ENCODE results near the gene TTLL8. TPM values are rescaled to one million over a fixed set of nuclear protein-coding genes. Genes with fewer than 3 reads are reported as not detected.

Gene TTLL8
- total RNA-seq, 1 experiment from 2014 or later: not detected

- Mint-ChIP-seq H3K4me1 (peaks cover 9% of the 10 kb centered on the region), H3K9me3 (no peaks in the 10 kb centered on the region), H3K27ac (no peak overlapping the region), H3K27me3 (ENCODE audit: low read depth) (peaks cover 30% of the 10 kb centered on the region), H3K4me3 (no peak overlapping the region), H3K36me3 (no peaks in the 10 kb centered on the region)
- DNase-seq (ENCODE audit: low spot score) (no peak), ATAC-seq (no peak)
- TF ChIP-seq HMGA2 (CRISPR knock-in tag; IDR thresholded peaks at IDR 0.05) (no peak), USF1 (CRISPR knock-in tag; IDR thresholded peaks at IDR 0.05) (no peak)
- POLR2A ChIA-PET: no interaction called here
- CTCF ChIA-PET: interaction anchor here (1.0 to 5.5 kb wide), 3 partner anchors 34 to 623 kb away, joined by 5 to 50 read pairs (median 9); no protein-coding TSS in a partner anchor
These were observed 60.9 kb downstream of the TTLL8 start for GRCh38 chr22:49997251-49997599.

GRCh38 chr22:49996518-49997250, 61.4 kb downstream of the TTLL8 start:
- Mint-ChIP-seq H3K4me3 (no peak overlapping the region), H3K9me3 (0 out of 2 replicates have a peak, but pooled peaks cover 1% of the 10 kb centered on the region), H3K27ac (no peak overlapping the region), H3K36me3 (no peaks in the 10 kb centered on the region), H3K27me3 (ENCODE audit: low read depth) (peaks cover 28% of the 10 kb centered on the region), H3K4me1 (peaks cover 9% of the 10 kb centered on the region)
- no peak for ATAC-seq
- CTCF ChIA-PET: interaction anchor here (1.0 to 5.5 kb wide), 3 partner anchors 34 to 623 kb away, joined by 5 to 50 read pairs (median 9); no protein-coding TSS in a partner anchor
- TF ChIP-seq ATF3 (CRISPR knock-in tag; conservative IDR thresholded peaks at IDR 0.05) (no peak), ZNF423 (CRISPR knock-in tag; IDR thresholded peaks at IDR 0.05) (no peak), FOXP1 (CRISPR knock-in tag; IDR thresholded peaks at IDR 0.05; ENCODE audit: borderline replicate concordance) (no peak), NR3C1 (CRISPR knock-in tag; conservative IDR thresholded peaks at IDR 0.05; ENCODE audit: low read depth) (no peak), TEAD1 (CRISPR knock-in tag; IDR thresholded peaks at IDR 0.05) (no peak), MYBL2 (CRISPR knock-in tag; IDR thresholded peaks at IDR 0.05) (no peak), ZNF263 (CRISPR knock-in tag; IDR thresholded peaks at IDR 0.05; ENCODE audit: low read depth) (no peak), CDX4 (CRISPR knock-in tag; IDR thresholded peaks at IDR 0.05; ENCODE audit: borderline replicate concordance) (no peak), ATF2 (CRISPR knock-in tag; IDR thresholded peaks at IDR 0.05; ENCODE audit: borderline replicate concordance, low read depth) (no peak), RORB (CRISPR knock-in tag; IDR thresholded peaks at IDR 0.05) (no peak), JUN (CRISPR knock-in tag; IDR thresholded peaks at IDR 0.05) (no peak)
- POLR2A ChIA-PET: no interaction called here
- DNase-seq (ENCODE audit: low spot score): no peak

GRCh38 chr22:49996119-49996517, 62.0 kb downstream of the TTLL8 start:
- Mint-ChIP-seq H3K4me3 (no peak overlapping the region), H3K27me3 (ENCODE audit: low read depth) (peaks cover 25% of the 10 kb centered on the region), H3K27ac (no peak overlapping the region), H3K4me1 (peaks cover 9% of the 10 kb centered on the region), H3K9me3 (peaks cover 5% of the 10 kb centered on the region), H3K36me3 (peaks cover 2% of the 10 kb centered on the region; the same call in 1 of the 2 replicates)
- DNase-seq (ENCODE audit: low spot score): no peak
- POLR2A ChIA-PET: no interaction called here
- TF ChIP-seq SMAD4 (CRISPR knock-in tag; IDR thresholded peaks at IDR 0.05) (no peak), ZNF317 (CRISPR knock-in tag; IDR thresholded peaks at IDR 0.05; ENCODE audit: borderline replicate concordance, low read depth) (no peak), STAT6 (CRISPR knock-in tag; conservative IDR thresholded peaks at IDR 0.05; ENCODE audit: low read depth) (no peak)
- CTCF ChIA-PET: interaction anchor here (1.0 to 5.5 kb wide), 3 partner anchors 35 to 624 kb away, joined by 5 to 50 read pairs (median 9); no protein-coding TSS in a partner anchor
- ATAC-seq: no peak

All from WTC11 (cell line).